ENCODE results near the gene UROC1.

DNA sequence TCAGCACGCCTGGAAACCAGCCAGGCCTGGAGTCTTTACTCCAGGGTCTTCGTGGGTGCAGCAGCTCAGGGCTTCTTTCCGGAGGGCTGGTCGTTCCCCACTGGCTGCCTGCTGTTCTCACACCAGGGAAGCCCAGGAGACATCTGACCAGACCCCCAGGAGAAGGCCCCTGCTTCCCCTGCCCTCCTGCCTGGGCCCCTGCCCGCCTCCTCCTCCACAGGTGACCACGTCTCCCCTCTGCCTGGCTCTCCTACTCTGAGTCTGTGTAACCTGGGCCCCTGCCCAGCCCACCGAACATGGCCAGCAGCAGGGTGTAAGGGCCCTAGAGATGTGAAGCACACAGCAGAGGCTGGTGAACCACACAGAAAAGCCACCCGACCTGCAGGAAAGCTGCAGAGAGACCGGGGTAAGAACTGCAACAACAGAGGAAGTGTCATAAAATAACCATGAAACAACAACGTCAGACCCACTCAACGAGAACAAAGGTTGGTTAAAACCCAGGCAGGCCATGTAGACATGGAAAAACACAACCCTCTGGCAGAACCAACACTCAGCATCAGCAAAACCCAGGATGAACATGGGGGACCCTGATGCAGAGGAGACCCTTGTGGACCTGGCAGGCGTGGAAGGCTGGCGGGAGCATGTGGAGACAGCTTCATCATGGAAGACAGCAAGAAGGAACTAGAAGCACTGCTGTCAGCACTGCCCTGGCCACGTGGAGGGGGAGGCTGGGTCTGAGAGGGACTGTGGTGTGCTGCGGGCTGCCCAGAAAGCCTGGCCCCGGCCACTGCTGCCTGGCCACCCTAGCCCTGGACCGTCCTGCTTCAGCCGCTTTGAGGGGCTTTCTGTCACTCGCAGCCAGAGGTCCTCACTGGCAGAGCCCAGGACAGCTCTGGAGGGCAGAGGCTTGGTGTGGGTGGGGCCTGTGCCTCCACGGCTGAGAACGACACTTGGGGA, 20.4 kb downstream of the UROC1 start:
- TF ChIP-seq, protein P1, sequence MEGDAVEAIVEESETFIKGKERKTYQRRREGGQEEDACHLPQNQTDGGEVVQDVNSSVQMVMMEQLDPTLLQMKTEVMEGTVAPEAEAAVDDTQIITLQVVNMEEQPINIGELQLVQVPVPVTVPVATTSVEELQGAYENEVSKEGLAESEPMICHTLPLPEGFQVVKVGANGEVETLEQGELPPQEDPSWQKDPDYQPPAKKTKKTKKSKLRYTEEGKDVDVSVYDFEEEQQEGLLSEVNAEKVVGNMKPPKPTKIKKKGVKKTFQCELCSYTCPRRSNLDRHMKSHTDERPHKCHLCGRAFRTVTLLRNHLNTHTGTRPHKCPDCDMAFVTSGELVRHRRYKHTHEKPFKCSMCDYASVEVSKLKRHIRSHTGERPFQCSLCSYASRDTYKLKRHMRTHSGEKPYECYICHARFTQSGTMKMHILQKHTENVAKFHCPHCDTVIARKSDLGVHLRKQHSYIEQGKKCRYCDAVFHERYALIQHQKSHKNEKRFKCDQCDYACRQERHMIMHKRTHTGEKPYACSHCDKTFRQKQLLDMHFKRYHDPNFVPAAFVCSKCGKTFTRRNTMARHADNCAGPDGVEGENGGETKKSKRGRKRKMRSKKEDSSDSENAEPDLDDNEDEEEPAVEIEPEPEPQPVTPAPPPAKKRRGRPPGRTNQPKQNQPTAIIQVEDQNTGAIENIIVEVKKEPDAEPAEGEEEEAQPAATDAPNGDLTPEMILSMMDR (IDR thresholded peaks at IDR 0.05) = no peak
- TF ChIP-seq POLR2AphosphoS5 (IDR thresholded peaks at IDR 0.05) = no peak

Measured in upper lobe of left lung (tissue), 4 donors.